Muscle of back (tissue), 11 donors: ENCODE results near the gene IQSEC1. TPM values are rescaled to one million over a fixed set of nuclear protein-coding genes. Genes with fewer than 3 reads are reported as not detected.

Source experiments
- DNase-seq, 3 donors: peaks; one replicate each; pipeline versions ENCODE4 v3.0.0 to v3.0.0-alpha.2; 2013
- polyA plus RNA-seq, 10 donors: library from polyadenylated mRNA; unstranded; fragments of 120-200 nt; gene quantifications; one replicate each; pipeline ENCODE4 v1.2.1, GENCODE V29; 2013; ENCODE audit not compliant: insufficient read length in 10 of 10

The IQSEC1 gene
- polyA plus RNA-seq, 10 donors, result 35.2 to 45.2 (median 40.9) TPM

DNA sequence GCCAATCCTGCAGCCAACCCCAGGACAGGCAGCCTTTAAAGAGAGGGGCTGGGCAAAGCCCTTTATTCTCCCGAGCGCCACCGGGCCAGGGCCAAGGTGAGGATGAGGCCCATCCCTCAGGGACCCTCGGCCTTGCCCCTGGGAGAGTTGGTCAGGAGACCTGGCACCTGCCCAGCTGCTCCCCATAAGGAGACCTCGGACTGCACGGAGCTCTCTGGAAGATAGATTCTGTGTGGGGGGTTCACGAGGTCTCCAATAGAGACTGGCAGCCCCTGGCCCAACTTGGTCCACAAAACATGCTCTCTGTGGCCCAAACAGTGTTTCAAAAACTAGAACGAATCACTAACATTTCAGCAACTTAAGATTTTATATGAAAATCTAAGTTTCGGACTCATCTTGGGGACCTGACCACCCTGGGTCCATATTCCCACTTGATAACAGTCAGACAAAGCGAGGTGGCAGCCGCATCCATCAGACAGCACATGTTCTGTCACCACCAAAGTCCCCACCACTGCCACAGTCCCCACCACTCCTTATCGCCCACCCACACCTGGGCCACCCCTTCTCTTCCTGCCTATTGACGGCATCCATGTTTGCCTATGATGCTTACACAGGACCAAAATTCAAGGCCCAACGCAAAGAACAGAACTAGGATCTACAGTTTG lies 117.4 kb downstream of the IQSEC1 start:
- DNase-seq, result no peak

DNA sequence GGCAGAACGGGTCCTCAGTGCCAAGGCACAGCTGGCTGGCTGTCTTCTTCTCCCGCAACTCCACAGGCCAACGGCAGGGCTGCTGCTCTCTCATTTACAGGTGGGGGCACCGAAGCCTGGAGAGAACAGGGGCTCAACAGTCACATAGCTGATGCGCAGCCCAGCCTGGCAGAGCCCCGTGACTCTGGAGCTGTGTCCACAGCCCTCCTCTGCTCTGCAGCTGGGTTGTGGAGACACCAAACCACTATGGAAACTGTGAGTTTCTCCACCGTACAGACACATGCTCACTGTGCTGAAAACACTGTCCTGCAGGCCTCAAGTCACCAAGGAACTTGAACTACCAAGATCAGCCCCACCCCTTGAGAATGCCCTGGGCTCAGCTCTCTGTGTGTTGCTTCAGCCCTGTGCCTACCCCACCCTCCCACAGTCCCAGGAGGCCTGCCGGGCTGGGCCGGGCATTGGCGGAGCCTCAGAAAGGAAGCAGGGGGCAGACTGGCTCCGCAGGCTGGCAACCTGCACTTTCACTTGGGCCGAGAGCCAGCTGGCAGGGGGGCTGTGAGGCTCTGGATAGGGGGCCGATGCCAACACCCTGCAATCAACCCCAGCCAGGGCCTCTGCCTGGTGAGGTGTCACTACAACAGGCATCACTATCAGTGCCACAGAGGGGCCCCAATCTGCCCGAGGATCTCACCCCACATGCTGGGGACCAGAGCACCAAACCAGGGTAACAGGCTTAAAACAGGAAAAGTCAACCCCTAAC lies 118.2 kb downstream of the IQSEC1 start:
- DNase-seq, result peak; percentile 28 to 62 (median 55)

DNA sequence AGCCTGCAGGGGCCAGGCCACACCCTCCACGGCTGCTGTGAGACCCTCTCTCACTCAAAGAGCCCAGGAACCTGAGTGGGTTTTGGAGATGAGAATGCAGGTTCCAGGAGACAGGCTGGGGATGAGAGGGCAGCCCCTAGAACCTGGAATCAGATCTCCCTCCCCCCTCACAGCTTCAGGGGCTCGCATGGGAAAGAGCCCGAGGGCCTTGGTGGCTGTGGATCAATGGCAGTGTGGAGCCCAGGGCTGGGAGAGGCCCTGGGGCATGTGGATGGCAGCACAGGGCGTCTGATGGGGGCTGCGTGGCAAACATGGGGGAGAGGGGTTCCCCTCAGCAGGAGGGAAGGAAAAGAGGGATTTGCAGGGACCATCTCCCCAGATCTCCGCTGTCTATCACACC lies 119.0 kb downstream of the IQSEC1 start:
- DNase-seq, result no peak

DNA sequence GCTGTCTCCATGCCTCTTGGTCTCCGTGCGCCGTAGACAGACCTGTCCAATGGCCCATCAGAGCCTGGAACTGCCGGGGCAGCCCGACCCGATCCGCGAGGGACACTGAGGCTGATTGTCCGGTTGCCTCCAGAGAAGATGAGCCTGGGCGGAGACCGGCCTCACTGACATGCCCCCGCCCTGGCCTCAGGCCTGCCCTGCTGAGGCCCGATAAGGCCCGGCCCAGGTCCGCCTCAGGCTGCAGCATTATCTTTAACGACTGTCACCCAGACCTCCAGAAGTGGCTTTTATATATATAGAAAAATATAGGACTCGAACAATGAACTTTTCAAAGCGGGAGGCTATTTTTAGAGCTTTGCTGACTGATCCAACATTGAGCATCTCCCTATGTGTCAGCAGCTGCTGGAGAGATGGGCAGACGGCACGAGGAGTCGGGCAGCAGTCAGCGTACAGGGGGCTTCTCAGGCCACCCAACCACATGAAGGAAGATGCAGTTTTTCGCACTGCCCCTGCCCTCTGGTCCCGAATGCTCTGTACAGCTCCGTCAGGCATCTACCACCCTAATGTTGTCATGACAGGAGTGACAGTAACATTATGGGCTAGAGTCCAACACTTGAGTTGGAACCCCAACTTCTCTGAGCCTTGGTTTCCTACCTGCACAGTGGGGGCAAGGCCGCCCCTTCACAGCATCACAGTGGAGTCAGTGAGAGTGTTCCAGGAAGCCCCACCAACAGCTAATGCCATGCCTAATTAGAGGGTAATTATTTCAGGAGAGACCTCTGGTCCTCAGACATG lies 119.8 kb downstream of the IQSEC1 start:
- DNase-seq, result no peak

DNA sequence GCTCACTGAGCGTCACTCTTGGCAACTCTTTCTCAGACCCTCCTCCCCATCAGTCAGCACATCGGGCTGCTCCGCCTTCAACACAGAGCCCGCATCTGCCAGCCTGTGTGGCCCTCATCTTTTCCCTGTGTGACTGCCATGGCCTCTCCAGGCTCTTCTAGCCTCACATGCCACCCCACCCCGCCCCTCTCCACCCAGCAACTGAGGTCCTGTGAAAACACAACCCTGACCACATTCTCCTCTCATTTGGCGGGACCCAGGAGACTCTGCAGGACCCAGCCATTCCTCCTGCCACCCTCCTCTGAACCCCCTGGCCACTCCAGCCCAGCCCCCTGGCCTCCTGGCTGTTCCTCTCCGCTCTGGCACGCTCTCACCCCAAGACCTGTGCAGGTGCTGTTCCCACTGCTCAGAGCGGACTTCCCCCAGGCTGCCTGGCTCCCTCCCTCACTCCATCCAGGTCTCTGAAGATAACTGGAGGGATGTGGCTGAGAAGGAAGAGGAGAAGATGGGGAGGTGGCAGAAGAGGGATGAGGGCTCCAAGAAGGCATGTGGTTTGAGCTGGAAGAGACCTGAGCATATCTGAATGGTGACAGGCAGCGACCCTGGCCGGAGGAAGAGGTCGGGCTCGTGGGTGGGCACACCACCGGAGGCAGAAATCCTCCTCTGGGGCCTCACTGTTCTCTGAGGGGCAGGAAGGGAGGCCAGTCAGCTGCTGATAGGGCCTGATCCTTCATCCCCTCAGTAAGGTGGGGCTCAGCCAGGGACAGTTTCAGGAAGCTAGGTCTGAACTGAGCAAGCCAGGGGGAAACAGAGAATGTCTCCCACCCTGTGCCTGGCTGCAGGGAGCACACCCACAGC lies 120.7 kb downstream of the IQSEC1 start:
- DNase-seq, result no peak

DNA sequence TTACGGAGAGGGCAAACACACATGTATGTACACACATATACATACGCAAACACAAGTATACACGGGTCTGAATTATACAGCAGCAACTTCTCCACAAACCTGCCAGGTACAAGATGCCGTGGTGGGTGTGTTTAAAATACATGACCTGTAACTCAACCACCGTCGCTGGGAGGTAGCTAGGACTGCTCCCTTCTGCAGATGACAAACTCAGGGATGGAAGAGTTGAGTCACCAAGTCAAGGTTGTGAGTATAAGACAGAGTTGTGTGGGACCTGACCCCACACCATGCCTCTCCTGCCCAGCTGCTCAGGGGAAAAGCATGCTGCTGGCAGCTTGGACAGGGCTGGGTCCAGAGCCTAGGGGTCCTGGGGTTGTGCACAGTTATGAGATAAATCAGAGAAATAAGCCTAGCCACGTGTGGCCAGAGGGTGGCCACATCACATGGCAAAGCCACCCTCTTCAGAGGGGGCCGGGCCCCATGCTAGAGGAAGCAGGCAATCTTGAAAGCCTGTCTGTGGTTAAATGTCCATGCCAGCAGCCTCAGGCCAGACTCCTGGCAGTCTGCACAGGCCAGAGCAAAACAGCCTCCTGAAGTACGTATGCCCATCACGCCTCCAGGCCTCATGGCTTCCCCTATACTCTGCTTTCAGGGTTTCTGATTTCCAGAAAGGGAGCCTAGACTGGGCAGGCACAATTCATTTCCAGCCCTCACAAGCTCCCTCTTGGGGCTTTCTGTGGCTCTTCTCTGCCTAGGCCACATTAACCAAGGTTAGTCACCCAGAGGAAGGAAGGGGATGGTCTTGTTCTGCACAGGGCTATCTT lies 124.1 kb downstream of the IQSEC1 start:
- DNase-seq, result no peak

DNA sequence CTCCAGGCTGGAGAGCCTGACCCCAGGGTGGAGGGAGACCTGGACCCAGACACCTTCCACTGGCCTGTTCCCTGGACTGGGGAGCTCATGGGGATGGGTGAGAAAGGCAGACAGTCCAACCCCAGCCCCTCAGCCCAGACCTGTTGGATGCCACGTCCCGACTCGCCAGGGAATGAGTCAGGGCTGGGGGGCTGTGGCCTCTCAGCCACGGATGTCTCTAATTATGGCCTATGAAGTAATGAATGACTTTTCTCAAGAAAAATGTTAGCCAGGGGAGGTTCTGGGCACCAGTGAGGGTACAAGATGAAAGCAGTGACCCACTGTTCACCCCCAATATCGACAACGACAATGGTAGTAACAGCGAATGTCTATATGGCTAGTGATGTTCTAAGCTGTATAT lies 124.9 kb downstream of the IQSEC1 start:
- no peak for DNase-seq

DNA sequence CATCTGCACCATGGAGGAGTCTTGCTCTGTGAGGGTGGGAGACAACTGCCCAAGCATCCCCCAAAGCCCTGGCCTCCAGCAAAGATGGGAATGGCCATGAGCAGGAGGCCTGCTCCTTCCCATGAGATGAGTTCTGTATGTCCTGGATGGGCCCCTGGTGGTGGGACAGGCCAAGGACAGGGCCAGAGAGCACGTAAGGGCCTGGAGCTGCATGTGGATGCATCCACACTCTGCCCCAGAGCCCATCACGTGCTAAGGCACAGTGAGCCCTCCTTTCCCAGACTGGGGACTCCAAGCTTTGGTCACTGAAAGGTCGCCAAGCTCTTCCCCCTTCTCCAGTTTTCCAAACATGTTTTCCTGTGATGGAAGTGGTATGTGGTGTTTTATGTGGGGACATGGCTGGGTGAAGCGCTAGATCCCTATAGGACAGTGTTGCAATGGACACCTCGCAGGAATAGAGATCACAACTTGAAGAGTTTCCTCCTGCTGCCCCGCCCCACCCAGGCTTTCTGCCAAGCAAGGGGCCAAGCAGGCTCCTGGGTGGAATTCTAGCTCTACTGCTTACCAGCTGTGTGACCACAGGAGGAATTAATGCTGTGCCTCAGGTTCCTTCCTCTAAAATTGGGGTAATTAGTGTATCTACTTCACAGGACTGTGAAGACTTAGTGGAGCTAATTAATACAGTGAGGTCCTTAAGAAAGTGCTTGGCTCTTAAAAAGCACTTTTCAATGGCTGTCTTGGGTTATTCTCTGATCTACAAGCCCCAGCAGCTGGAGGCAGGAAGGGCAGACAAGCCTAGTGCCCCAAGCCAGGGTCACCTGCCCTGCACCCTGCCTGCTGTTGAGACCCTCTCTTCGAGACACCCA lies 125.5 kb downstream of the IQSEC1 start:
- peak; percentile 65 to 85 (median 75) for DNase-seq

DNA sequence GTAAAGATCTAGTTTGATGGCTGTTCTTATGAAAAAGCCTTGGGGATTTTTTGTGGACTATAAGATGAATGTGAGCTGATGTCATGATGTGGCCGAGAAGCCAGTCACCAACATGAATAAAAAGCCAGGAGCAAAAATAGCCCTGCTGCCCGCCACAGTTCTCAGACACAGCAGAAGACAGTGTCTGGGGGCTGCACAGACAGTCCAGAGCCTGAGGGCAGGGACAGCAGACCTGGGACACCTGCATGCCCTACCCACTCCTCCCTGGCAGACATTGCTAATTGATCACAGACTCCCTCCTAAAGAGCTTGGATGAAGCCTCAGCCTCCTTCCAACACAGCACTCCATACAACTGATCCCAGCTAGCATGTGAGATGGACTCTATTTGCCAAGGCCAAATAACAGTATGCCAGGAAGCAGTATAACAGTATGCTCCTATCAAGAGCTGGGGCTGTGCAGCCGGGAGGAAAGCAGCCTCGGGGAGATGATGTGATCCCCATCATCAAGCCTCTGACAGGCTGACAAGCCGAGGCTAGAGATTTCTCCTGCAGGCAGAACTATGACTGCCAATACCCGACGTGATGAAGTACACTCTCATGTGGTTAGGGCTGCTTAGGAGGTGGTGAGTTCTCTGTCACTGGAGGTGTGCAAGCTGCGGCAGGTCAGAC lies 126.4 kb downstream of the IQSEC1 start:
- DNase-seq, result peak in 2 of 3 donors; percentile 67 to 84

DNA sequence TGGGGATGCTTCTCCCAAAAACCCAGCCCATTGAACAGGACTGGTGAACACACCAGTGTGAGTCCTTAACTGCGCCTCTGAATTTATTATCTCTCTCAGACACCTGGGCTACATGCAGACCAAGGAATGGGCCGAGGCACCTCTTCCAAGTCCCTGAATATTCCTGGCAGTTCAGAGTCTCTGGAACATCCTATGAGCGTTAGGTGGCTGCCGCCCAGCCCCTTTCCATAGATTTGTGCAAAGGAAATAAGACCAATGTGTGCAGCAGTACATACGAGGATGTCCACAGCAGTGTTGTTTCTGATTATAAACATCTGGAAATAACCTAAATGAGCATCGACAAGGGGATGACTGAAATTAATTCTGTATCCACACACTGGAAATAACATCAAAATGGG lies 127.0 kb downstream of the IQSEC1 start:
- peak in 1 of 3 donors; percentile 84 for DNase-seq

DNA sequence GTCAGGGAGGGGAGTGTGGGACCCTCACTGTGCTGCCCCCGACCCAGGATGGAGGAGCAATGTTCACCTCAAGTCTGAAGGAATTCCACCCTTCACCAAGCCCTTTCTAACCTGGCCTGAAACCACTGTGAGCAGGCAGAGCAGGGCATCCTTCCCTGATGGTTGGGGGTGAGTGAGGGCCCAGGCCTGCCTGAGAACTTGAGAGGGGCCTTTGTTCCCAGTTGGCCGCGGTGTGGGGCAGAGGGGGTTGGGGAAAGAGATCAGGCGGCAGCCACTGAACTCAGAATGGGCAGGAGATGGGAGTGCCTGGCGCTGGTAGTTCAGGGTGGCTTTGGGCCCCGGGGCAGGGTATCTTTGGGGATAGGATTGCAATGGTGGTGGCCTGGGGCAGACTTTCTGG lies 128.4 kb downstream of the IQSEC1 start:
- no peak for DNase-seq

DNA sequence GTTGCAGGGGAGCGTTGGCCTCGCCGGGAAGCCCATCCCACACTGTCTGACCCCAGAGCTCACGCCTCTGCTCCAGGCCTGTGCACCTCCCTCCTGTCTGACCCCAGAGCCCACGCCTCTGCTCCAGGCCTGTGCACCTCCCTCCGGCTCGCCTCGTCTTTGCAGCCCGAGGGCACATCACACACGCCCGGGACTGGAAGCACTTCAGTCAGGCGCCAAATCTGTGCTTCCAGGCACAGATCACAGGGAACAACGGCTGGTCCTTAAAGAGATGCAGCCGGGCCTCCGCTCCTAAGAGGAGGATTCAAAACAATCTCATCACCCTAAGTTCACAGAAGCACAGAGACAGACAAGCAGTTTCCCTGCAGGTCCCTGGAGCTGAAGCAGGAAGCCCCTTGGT lies 128.8 kb downstream of the IQSEC1 start:
- no peak for DNase-seq

DNA sequence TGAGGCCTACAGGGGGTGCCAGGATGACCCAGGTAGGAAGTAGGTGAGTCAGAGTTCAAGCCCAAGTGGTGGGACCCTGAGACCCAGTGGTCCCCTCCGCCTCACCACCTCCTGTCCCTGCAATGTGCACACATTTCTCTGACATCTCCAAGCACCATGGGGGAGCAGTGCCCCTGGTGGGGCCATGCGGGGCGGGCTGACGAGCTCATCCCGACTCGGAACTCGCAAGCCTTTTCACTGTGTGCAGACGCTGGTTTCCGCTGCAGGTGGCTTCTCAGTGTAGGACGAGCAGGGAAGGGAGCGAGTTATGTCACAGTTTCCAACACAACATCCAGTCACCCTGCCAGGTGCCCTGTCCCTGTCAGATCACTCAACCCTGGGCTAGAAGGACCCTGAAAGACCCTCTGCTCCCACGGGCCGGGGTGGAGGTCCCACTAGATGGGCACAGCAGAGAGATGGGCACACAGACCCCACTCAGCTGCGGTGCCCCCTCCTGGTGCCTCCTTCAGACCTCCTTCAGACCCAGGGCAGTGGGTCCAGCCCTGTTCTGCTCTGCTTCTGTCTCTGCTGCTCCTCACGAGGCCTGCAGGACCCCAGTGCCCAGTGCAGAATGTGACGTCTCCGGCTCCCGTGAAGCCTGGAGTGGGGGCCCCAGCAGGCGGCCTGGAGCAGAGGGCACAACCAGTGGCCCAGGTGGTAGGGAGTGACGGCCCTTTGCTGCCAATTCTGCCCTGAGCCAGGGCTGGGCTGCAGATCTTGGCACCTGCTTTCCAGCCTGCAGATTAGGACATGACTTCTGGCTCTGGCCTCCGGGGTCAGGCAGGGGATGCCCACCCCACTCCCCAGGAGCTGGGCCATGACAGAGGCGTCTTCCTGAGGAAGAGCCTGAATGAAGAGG lies 129.9 kb downstream of the IQSEC1 start:
- no peak for DNase-seq

DNA sequence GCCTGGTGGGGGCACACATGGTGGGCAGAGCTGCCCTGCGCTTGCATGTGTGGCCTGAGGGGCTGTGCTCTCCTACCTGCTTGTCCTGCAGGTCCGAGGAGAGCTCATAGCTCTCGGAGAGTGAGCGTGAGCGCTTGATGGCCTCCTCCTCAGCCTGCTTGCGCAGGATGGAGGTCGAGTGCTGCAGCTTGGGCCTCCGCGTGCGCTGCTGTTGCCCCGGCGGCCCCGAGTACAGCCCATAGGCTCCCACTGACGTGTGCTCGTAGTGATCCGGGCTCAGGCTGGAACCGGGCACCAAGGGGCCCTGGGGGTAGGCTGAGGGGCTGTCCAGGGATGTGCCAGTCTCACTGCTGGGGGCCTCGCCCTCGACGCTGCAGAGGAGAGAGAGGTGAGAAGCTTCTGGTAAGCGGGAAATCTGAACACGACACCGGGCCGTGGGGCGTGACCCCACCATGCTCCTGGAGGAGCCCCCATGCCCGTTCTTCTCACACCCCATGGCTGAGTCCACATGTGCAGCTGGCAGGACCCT lies 131.7 kb downstream of the IQSEC1 start:
- DNase-seq, result no peak

DNA sequence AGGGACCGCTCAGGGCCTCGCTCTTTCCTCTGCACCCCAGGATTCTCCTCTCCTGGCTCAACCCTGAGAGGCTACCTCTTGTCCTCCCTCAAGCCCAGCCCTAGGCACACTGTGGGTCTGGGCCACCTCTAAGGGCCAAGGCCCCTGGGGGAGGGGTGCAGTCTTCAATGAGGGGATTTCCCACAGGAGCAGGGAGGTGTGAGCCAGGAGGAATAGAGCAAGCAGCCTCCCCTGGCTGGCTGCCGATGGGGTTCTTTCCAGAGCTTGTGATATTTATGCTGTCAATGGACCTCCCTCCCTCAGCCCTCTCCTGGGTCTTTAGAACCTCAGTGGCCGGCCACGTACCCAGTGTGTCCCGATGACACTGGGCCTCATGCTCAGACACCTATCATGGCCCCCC lies 132.4 kb downstream of the IQSEC1 start:
- no peak for DNase-seq

DNA sequence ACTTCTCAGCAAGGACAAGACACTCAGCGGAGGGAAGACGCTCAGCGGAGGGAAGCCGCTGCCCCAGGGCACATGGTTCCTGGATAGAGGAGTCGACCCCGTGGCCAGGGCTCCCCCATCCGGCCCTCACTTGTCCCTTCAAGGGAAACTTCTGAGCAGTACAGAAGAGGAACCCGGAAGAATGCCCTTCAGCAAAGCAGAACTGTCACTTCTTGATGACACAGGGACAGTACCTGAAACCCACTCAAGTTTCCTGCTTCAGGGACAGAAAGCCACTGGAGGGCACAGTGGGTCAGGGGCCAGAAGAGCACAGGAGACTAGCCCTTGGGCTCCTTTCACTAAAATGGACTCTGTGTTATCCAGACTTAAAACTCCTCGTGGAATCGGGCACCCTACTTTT lies 134.1 kb downstream of the IQSEC1 start:
- DNase-seq, result no peak

DNA sequence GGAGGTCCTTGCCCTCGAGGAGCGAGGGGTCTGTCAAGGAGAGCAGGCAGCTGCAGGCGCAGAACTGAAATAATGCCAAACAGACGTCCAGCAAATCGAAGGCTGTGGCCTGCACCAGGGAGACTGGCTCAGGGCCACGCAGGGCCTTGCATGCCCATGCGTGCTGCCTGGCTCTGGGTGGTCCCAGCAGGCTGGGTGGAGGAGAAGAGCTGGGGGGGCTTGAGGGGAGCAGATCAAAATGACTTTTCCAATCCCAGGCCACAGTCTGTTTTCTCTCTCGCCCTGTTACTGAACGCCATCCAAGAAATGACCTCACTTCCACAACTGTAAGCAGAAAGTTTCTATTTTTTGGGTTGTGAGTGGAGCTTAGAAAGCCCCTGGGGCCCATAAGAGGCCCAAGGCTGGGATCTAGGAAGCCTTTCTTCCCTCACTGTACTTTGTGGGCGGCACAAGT lies 134.9 kb downstream of the IQSEC1 start:
- peak; percentile 77 to 96 (median 93) for DNase-seq
